Osteoblast (primary cell): ENCODE measurements around the gene APBA2. TPM values are rescaled to one million over a fixed set of nuclear protein-coding genes. Genes with fewer than 3 reads are reported as not detected.
A peak's percentile ranks its signal among the peaks of the same experiment; 100 is the strongest.

Source experiments
- DNase-seq: peaks from one replicate; pipeline ENCODE4 v3.0.0; 2011; ENCODE audit warnings: low spot score, mixed read lengths; ENCODE audit not compliant: insufficient read length; ENCODE audit errors: missing footprints
- H2AFZ ChIP-seq: 2 replicates; pipeline ENCODE4 v1.6.0; 2011; ENCODE audit warnings: mild to moderate bottlenecking, low read length
- H3K27ac ChIP-seq: 2 replicates; pipeline ENCODE4 v1.5.1; 2011; ENCODE audit warnings: mild to moderate bottlenecking, low read depth, low read length, moderate library complexity
- H3K27me3 ChIP-seq: 2 replicates; pipeline ENCODE4 v1.6.0; 2012; ENCODE audit warnings: mild to moderate bottlenecking, control low read depth, inconsistent platforms, low read length, moderate library complexity; ENCODE audit not compliant: insufficient read depth
- H3K36me3 ChIP-seq: 2 replicates; pipeline ENCODE4 v1.5.1; 2011; ENCODE audit warnings: mild to moderate bottlenecking, low read length, control low read depth, moderate library complexity; ENCODE audit not compliant: insufficient read depth
- H3K4me1 ChIP-seq: 2 replicates; pipeline ENCODE4 v1.5.1; 2011; ENCODE audit warnings: mild to moderate bottlenecking, low read length, control low read depth, moderate library complexity; ENCODE audit not compliant: insufficient read depth
- H3K4me2 ChIP-seq: 2 replicates; pipeline ENCODE4 v1.6.0; 2011; ENCODE audit warnings: mild to moderate bottlenecking, low read length; ENCODE audit not compliant: insufficient read depth
- H3K4me3 ChIP-seq: fragments of 200-600 bp; sonication (generic); 3 replicates; pipeline ENCODE4 v1.5.1; 2012; ENCODE audit warnings: mild to moderate bottlenecking, low read length, inconsistent platforms; ENCODE audit not compliant: insufficient read depth
- H3K79me2 ChIP-seq: 2 replicates; pipeline ENCODE4 v1.6.0; 2012; ENCODE audit warnings: mild to moderate bottlenecking, low read length, control low read depth, inconsistent platforms; ENCODE audit not compliant: insufficient read depth
- H3K9me3 ChIP-seq: 2 replicates; pipeline ENCODE4 v1.5.1; 2011; ENCODE audit warnings: low read depth, low read length, control low read depth
- H4K20me1 ChIP-seq: 2 replicates; pipeline ENCODE4 v1.6.0; 2012; ENCODE audit warnings: mild to moderate bottlenecking, low read length, control low read depth; ENCODE audit not compliant: insufficient read depth
- CTCF ChIP-seq: IDR thresholded peaks from 2 replicates; pipeline ENCODE4 v1.5.1; 2011; ENCODE audit warnings: mild to moderate bottlenecking, low read depth, low read length, moderate library complexity; ENCODE audit errors: extremely low read depth
- total RNA-seq: library from RNA; depleted of rRNA; stranded (reverse); fragments of >200 nt; gene quantifications from 2 replicates; pipeline ENCODE4 v1.2.3, GENCODE V29; 2012

The APBA2 gene
- total RNA-seq, 1 donor: 6.2 TPM

- peak; percentile 97 for DNase-seq
- no peak for TF ChIP-seq CTCF
- Histone ChIP-seq H2AFZ (peak overlapping the region; percentile 77), H4K20me1 (no peaks in the 10 kb centered on the region), H3K4me3 (peak overlapping the region; percentile 71), H3K36me3 (no peaks in the 10 kb centered on the region), H3K4me1 (no peaks in the 10 kb centered on the region), H3K79me2 (no peaks in the 10 kb centered on the region), H3K4me2 (peak overlapping the region; percentile 74), H3K27me3 (no peaks in the 10 kb centered on the region), H3K9me3 (no peaks in the 10 kb centered on the region), H3K27ac (no peak overlapping the region)
These were observed 217.4 kb downstream of the APBA2 start for GRCh38 chr15:29102911-29103823.

- H4K20me1 ChIP-seq: no peaks in the 10 kb centered on the region
- H3K27ac ChIP-seq: no peak overlapping the region
- no peaks in the 10 kb centered on the region for H3K9me3 ChIP-seq
- H2AFZ ChIP-seq: peak overlapping the region; percentile 77
- H3K4me1 ChIP-seq: no peaks in the 10 kb centered on the region
- H3K36me3 ChIP-seq: no peaks in the 10 kb centered on the region
- TF ChIP-seq CTCF: peak; percentile 72
- no peaks in the 10 kb centered on the region for H3K79me2 ChIP-seq
- no peaks in the 10 kb centered on the region for H3K27me3 ChIP-seq
- peak overlapping the region; percentile 71 for H3K4me3 ChIP-seq
- peak; percentile 99 for DNase-seq
- peak overlapping the region; percentile 74 for H3K4me2 ChIP-seq
These were observed 218.2 kb downstream of the APBA2 start for GRCh38 chr15:29103824-29104565.

GRCh38 chr15:29104566-29104880 is 218.7 kb downstream of the APBA2 start:
- Histone ChIP-seq H3K27me3 (no peaks in the 10 kb centered on the region), H3K27ac (no peak overlapping the region), H4K20me1 (no peaks in the 10 kb centered on the region), H3K4me3 (no peak overlapping the region), H3K36me3 (no peaks in the 10 kb centered on the region), H3K79me2 (no peaks in the 10 kb centered on the region), H3K9me3 (no peaks in the 10 kb centered on the region), H3K4me1 (no peaks in the 10 kb centered on the region), H3K4me2 (no peak overlapping the region), H2AFZ (no peak overlapping the region)
- DNase-seq: peak; percentile 62
- TF ChIP-seq CTCF: no peak
